Central memory CD8-positive, alpha-beta T cell (primary cell): ENCODE data around the gene NRXN3.

Source experiments
- ATAC-seq: fragments of 150-1000 bp; cut with Tn5 transposase; replicated peaks from 2 replicates; pipeline ENCODE4 v1.10.0; 2022; ENCODE audit warnings: mild to moderate bottlenecking, moderate FRiP score, moderate number of reproducible peaks; ENCODE audit not compliant: poor library complexity, severe bottlenecking; ENCODE audit errors: extremely low read depth
- DNase-seq, 2 donors: peaks; one replicate each; pipeline ENCODE4 v3.0.0; 2021; ENCODE audit warnings: low spot score in 2 of 2
- H3K27ac Mint-ChIP-seq: one replicate; pipeline ENCODE4 v1.8.0; 2022; ENCODE audit warnings: low read depth, mild to moderate bottlenecking, moderate library complexity, mixed read lengths
- H3K27me3 Mint-ChIP-seq: one replicate; pipeline ENCODE4 v1.8.0; 2022; ENCODE audit warnings: mixed read lengths
- H3K36me3 Mint-ChIP-seq: one replicate; pipeline ENCODE4 v1.8.0; 2022; ENCODE audit warnings: mild to moderate bottlenecking, moderate library complexity, mixed read lengths; ENCODE audit not compliant: insufficient read depth
- H3K4me1 Mint-ChIP-seq: one replicate; pipeline ENCODE4 v1.8.0; 2022; ENCODE audit warnings: mixed read lengths
- H3K4me3 Mint-ChIP-seq: one replicate; pipeline ENCODE4 v1.8.0; 2022; ENCODE audit warnings: mild to moderate bottlenecking, moderate library complexity, mixed read lengths
- H3K9me3 Mint-ChIP-seq: one replicate; pipeline ENCODE4 v1.8.0; 2022; ENCODE audit warnings: mixed read lengths

The NRXN3 gene

GRCh38 chr14:79542121-79542520, 1371.9 kb downstream of the NRXN3 start:
- H3K36me3 Mint-ChIP-seq, result no peaks in the 10 kb centered on the region

GRCh38 chr14:79543348-79543747, 1373.2 kb downstream of the NRXN3 start:
- Mint-ChIP-seq H3K4me1 (no peaks in the 10 kb centered on the region), H3K36me3 (no peaks in the 10 kb centered on the region), H3K4me3 (no peak overlapping the region), H3K27ac (no peak overlapping the region), H3K27me3 (no peaks in the 10 kb centered on the region), H3K9me3 (peaks cover 29% of the 10 kb centered on the region)
- DNase-seq, result no peak
- no peak for ATAC-seq

More at GRCh38 chr14:79542121-79542520, 1371.9 kb downstream of the NRXN3 start:
- Mint-ChIP-seq H3K4me3 (no peak overlapping the region), H3K4me1 (no peaks in the 10 kb centered on the region), H3K9me3 (peaks cover 22% of the 10 kb centered on the region), H3K27me3 (no peaks in the 10 kb centered on the region), H3K27ac (no peak overlapping the region)
- ATAC-seq (no peak), DNase-seq (no peak)

GRCh38 chr14:79543967-79544697, 1374.0 kb downstream of the NRXN3 start:
- Mint-ChIP-seq H3K4me3 (no peak overlapping the region), H3K9me3 (peaks cover 29% of the 10 kb centered on the region), H3K27ac (no peak overlapping the region), H3K36me3 (no peaks in the 10 kb centered on the region), H3K4me1 (no peaks in the 10 kb centered on the region), H3K27me3 (no peaks in the 10 kb centered on the region)
- ATAC-seq (no peak), DNase-seq (no peak)

- no peaks in the 10 kb centered on the region for H3K4me1 Mint-ChIP-seq
- H3K27me3 Mint-ChIP-seq, result no peaks in the 10 kb centered on the region
- H3K36me3 Mint-ChIP-seq, result no peaks in the 10 kb centered on the region
- no peak overlapping the region for H3K4me3 Mint-ChIP-seq
- H3K9me3 Mint-ChIP-seq, result peaks cover 24% of the 10 kb centered on the region
- no peak overlapping the region for H3K27ac Mint-ChIP-seq
- no peak for ATAC-seq
- no peak for DNase-seq
These were observed 1374.5 kb downstream of the NRXN3 start for GRCh38 chr14:79544698-79545070.

- no peaks in the 10 kb centered on the region for H3K27me3 Mint-ChIP-seq
- ATAC-seq (no peak), DNase-seq (no peak)
- peaks cover 24% of the 10 kb centered on the region for H3K9me3 Mint-ChIP-seq
- H3K36me3 Mint-ChIP-seq, result no peaks in the 10 kb centered on the region
- no peaks in the 10 kb centered on the region for H3K4me1 Mint-ChIP-seq
- no peak overlapping the region for H3K4me3 Mint-ChIP-seq
- H3K27ac Mint-ChIP-seq, result no peak overlapping the region
These were observed 1378.7 kb downstream of the NRXN3 start for GRCh38 chr14:79548836-79549235.

GRCh38 chr14:79549515-79549914, 1379.3 kb downstream of the NRXN3 start:
- no peak for DNase-seq
- ATAC-seq, result no peak
- Mint-ChIP-seq H3K4me3 (no peak overlapping the region), H3K36me3 (no peaks in the 10 kb centered on the region), H3K27me3 (no peaks in the 10 kb centered on the region), H3K27ac (no peak overlapping the region), H3K9me3 (peaks cover 27% of the 10 kb centered on the region), H3K4me1 (no peaks in the 10 kb centered on the region)

- H3K27me3 Mint-ChIP-seq, result no peaks in the 10 kb centered on the region
These were observed 1381.3 kb downstream of the NRXN3 start for GRCh38 chr14:79551523-79551922.

GRCh38 chr14:79552778-79553177, 1382.6 kb downstream of the NRXN3 start:
- Mint-ChIP-seq H3K4me1 (no peaks in the 10 kb centered on the region), H3K4me3 (no peak overlapping the region), H3K27ac (no peak overlapping the region), H3K9me3 (peaks cover 24% of the 10 kb centered on the region), H3K27me3 (no peaks in the 10 kb centered on the region), H3K36me3 (no peaks in the 10 kb centered on the region)
- DNase-seq, result no peak
- no peak for ATAC-seq

More at GRCh38 chr14:79551523-79551922, 1381.3 kb downstream of the NRXN3 start:
- Mint-ChIP-seq H3K9me3 (peaks cover 24% of the 10 kb centered on the region), H3K4me1 (no peaks in the 10 kb centered on the region), H3K36me3 (no peaks in the 10 kb centered on the region), H3K27ac (no peak overlapping the region), H3K4me3 (no peak overlapping the region)
- ATAC-seq (no peak), DNase-seq (no peak)

GRCh38 chr14:79554816-79555215, 1384.6 kb downstream of the NRXN3 start:
- Mint-ChIP-seq H3K4me1 (no peaks in the 10 kb centered on the region), H3K4me3 (no peak overlapping the region)

GRCh38 chr14:79555429-79555828, 1385.3 kb downstream of the NRXN3 start:
- DNase-seq (no peak), ATAC-seq (no peak)
- no peak overlapping the region for H3K4me3 Mint-ChIP-seq
- H3K4me1 Mint-ChIP-seq, result no peaks in the 10 kb centered on the region
- no peaks in the 10 kb centered on the region for H3K27me3 Mint-ChIP-seq
- no peaks in the 10 kb centered on the region for H3K36me3 Mint-ChIP-seq
- H3K9me3 Mint-ChIP-seq, result peaks cover 23% of the 10 kb centered on the region
- H3K27ac Mint-ChIP-seq, result no peak overlapping the region

More at GRCh38 chr14:79554816-79555215, 1384.6 kb downstream of the NRXN3 start:
- Mint-ChIP-seq H3K9me3 (peaks cover 23% of the 10 kb centered on the region), H3K27ac (no peak overlapping the region), H3K27me3 (no peaks in the 10 kb centered on the region), H3K36me3 (no peaks in the 10 kb centered on the region)
- no peak for ATAC-seq
- DNase-seq, result no peak

- Mint-ChIP-seq H3K27ac (no peak overlapping the region), H3K4me1 (no peaks in the 10 kb centered on the region), H3K27me3 (no peaks in the 10 kb centered on the region), H3K9me3 (peaks cover 23% of the 10 kb centered on the region), H3K36me3 (no peaks in the 10 kb centered on the region), H3K4me3 (no peak overlapping the region)
- ATAC-seq, result no peak
- no peak for DNase-seq
These were observed 1387.1 kb downstream of the NRXN3 start for GRCh38 chr14:79557309-79557708.

GRCh38 chr14:79562185-79562584, 1392.0 kb downstream of the NRXN3 start:
- no peaks in the 10 kb centered on the region for H3K27me3 Mint-ChIP-seq
- no peak for ATAC-seq

GRCh38 chr14:79564371-79564770, 1394.2 kb downstream of the NRXN3 start:
- H3K4me1 Mint-ChIP-seq, result no peaks in the 10 kb centered on the region
- no peaks in the 10 kb centered on the region for H3K36me3 Mint-ChIP-seq
- ATAC-seq, result no peak
- no peak for DNase-seq
- H3K27ac Mint-ChIP-seq, result no peak overlapping the region
- H3K9me3 Mint-ChIP-seq, result peaks cover 9% of the 10 kb centered on the region
- no peak overlapping the region for H3K4me3 Mint-ChIP-seq
- no peaks in the 10 kb centered on the region for H3K27me3 Mint-ChIP-seq

More at GRCh38 chr14:79562185-79562584, 1392.0 kb downstream of the NRXN3 start:
- no peak overlapping the region for H3K27ac Mint-ChIP-seq
- no peak overlapping the region for H3K4me3 Mint-ChIP-seq
- H3K36me3 Mint-ChIP-seq, result no peaks in the 10 kb centered on the region
- H3K9me3 Mint-ChIP-seq, result peaks cover 6% of the 10 kb centered on the region
- no peaks in the 10 kb centered on the region for H3K4me1 Mint-ChIP-seq
- no peak for DNase-seq
